OCI-LY3 (cell line): Measurements from ENCODE around the gene IDH3A.

Experiments
- H2AFZ ChIP-seq: fragments of 200-600, 300-600 bp; shearing (Covaris generic); 2 replicates; pipeline ENCODE4 v1.6.0; 2014; ENCODE audit warnings: antibody characterized with exemption, low read depth, low read length
- H3K27ac ChIP-seq: fragments of 200-600, 300-600 bp; sonication (generic); 2 replicates; pipeline ENCODE4 v1.5.1; 2014; ENCODE audit warnings: mild to moderate bottlenecking, low read length, moderate library complexity, mixed read lengths
- H3K27me3 ChIP-seq: fragments of 200-600, 300-600 bp; sonication (generic); 2 replicates; pipeline ENCODE4 v1.6.1; 2014; ENCODE audit warnings: low read depth, low read length, mixed read lengths
- H3K36me3 ChIP-seq: fragments of 200-600, 300-600 bp; sonication (generic); replicated peaks from 2 replicates; pipeline ENCODE3; 2014; ENCODE audit warnings: low read depth, low read length, mixed read lengths
- H3K4me1 ChIP-seq: fragments of 300-600, 200-600 bp; sonication (generic); 2 replicates; pipeline ENCODE4 v1.6.1; 2014; ENCODE audit warnings: low read length, mixed read lengths
- H3K4me2 ChIP-seq: fragments of 200-600, 300-600 bp; sonication (generic); 2 replicates; pipeline ENCODE4 v1.6.1; 2014; ENCODE audit warnings: low read length, mixed read lengths
- H3K4me3 ChIP-seq: fragments of 300-600, 200-600 bp; sonication (generic); 2 replicates; pipeline ENCODE4 v1.5.1; 2014; ENCODE audit warnings: antibody characterized with exemption, mild to moderate bottlenecking, low read length, moderate library complexity
- H3K79me2 ChIP-seq: fragments of 300-600, 200-600 bp; shearing (Covaris generic); 2 replicates; pipeline ENCODE4 v1.6.1; 2014; ENCODE audit warnings: mild to moderate bottlenecking, low read length, mixed read lengths
- H3K9ac ChIP-seq: fragments of 300-600, 200-600 bp; shearing (Covaris generic); 2 replicates; pipeline ENCODE4 v1.6.0; 2014; ENCODE audit warnings: mild to moderate bottlenecking, low read length, moderate library complexity
- H3K9me3 ChIP-seq: fragments of 200-600, 300-600 bp; shearing (Covaris generic); 2 replicates; pipeline ENCODE4 v1.6.1; 2014; ENCODE audit warnings: low read length, mixed read lengths; ENCODE audit not compliant: insufficient read depth
- H4K20me1 ChIP-seq: fragments of 200-600, 300-600 bp; sonication (generic); 2 replicates; pipeline ENCODE4 v1.6.1; 2016; ENCODE audit warnings: low read length, mixed read lengths; ENCODE audit not compliant: insufficient read depth
- CTCF ChIP-seq: fragments of 200-600, 300-600 bp; sonication (generic); IDR thresholded peaks from 2 replicates; pipeline ENCODE4 v1.5.1; 2014; ENCODE audit warnings: antibody characterized with exemption, low read length, low read depth
- EZH2phosphoT487 ChIP-seq: fragments of 200-600 bp; shearing (Covaris generic); IDR thresholded peaks from 2 replicates; pipeline ENCODE4 v1.6.1; 2018; ENCODE audit warnings: antibody characterized with exemption, mixed run types, low read depth

IDH3A gene

GRCh38 chr15:78154955-78155354 is 5.8 kb downstream of the IDH3A start:
- Histone ChIP-seq H3K4me1 (peaks cover 27% of the 10 kb centered on the region), H3K9ac (no peak overlapping the region), H4K20me1 (peaks cover 22% of the 10 kb centered on the region), H3K27ac (no peak overlapping the region), H3K4me2 (no peak overlapping the region), H3K4me3 (no peak overlapping the region), H3K9me3 (no peaks in the 10 kb centered on the region), H2AFZ (no peak overlapping the region), H3K36me3 (peaks cover 62% of the 10 kb centered on the region), H3K27me3 (no peaks in the 10 kb centered on the region), H3K79me2 (peaks cover 80% of the 10 kb centered on the region)
- TF ChIP-seq EZH2phosphoT487, result no peak
- no peak for TF ChIP-seq CTCF

GRCh38 chr15:78155355-78155939 is 6.3 kb downstream of the IDH3A start:
- no peaks in the 10 kb centered on the region for H3K27me3 ChIP-seq
- no peak overlapping the region for H3K4me2 ChIP-seq
- H2AFZ ChIP-seq, result no peak overlapping the region
- TF ChIP-seq CTCF (no peak), EZH2phosphoT487 (no peak)
- H3K27ac ChIP-seq, result no peak overlapping the region
- H3K4me1 ChIP-seq, result peaks cover 24% of the 10 kb centered on the region
- H4K20me1 ChIP-seq, result peaks cover 17% of the 10 kb centered on the region
- no peak overlapping the region for H3K9ac ChIP-seq
- H3K79me2 ChIP-seq, result peaks cover 75% of the 10 kb centered on the region
- no peak overlapping the region for H3K4me3 ChIP-seq
- peaks cover 61% of the 10 kb centered on the region for H3K36me3 ChIP-seq
- H3K9me3 ChIP-seq, result no peaks in the 10 kb centered on the region

GRCh38 chr15:78156653-78157052 is 7.5 kb downstream of the IDH3A start:
- peaks cover 57% of the 10 kb centered on the region for H3K36me3 ChIP-seq
- H2AFZ ChIP-seq, result no peak overlapping the region
- TF ChIP-seq CTCF, result no peak
- TF ChIP-seq EZH2phosphoT487, result no peak
- H3K9me3 ChIP-seq, result no peaks in the 10 kb centered on the region
- H3K4me2 ChIP-seq, result no peak overlapping the region
- H3K27me3 ChIP-seq, result no peaks in the 10 kb centered on the region
- H3K4me1 ChIP-seq, result peaks cover 16% of the 10 kb centered on the region
- H4K20me1 ChIP-seq, result peaks cover 10% of the 10 kb centered on the region
- H3K4me3 ChIP-seq, result no peak overlapping the region
- peaks cover 68% of the 10 kb centered on the region for H3K79me2 ChIP-seq
- no peak overlapping the region for H3K9ac ChIP-seq
- no peak overlapping the region for H3K27ac ChIP-seq

- Histone ChIP-seq H3K4me1 (peaks cover 16% of the 10 kb centered on the region), H3K4me3 (no peak overlapping the region), H3K79me2 (peaks cover 68% of the 10 kb centered on the region), H3K4me2 (no peak overlapping the region), H3K27ac (no peak overlapping the region), H3K9ac (no peak overlapping the region), H3K27me3 (no peaks in the 10 kb centered on the region), H4K20me1 (peaks cover 10% of the 10 kb centered on the region), H3K9me3 (no peaks in the 10 kb centered on the region), H2AFZ (no peak overlapping the region), H3K36me3 (peaks cover 63% of the 10 kb centered on the region)
- TF ChIP-seq CTCF, result no peak
- TF ChIP-seq EZH2phosphoT487, result no peak
Observed at GRCh38 chr15:78157203-78157602, 8.0 kb downstream of the IDH3A start.
